Forelimb muscle (tissue), 1 donor: ENCODE results near the gene TPRG1. TPM values are rescaled to one million over a fixed set of nuclear protein-coding genes. Genes with fewer than 3 reads are reported as not detected.

ENCODE experiments used
- DNase-seq: peaks from one replicate; pipeline ENCODE4 v3.0.0-alpha.2; 2013; ENCODE audit warnings: low read depth
- polyA plus RNA-seq: library from polyadenylated mRNA; unstranded; fragments of 120-200 nt; gene quantifications from one replicate; pipeline ENCODE4 v1.2.1, GENCODE V29; 2013; ENCODE audit not compliant: insufficient read length

TPRG1 gene, protein sequence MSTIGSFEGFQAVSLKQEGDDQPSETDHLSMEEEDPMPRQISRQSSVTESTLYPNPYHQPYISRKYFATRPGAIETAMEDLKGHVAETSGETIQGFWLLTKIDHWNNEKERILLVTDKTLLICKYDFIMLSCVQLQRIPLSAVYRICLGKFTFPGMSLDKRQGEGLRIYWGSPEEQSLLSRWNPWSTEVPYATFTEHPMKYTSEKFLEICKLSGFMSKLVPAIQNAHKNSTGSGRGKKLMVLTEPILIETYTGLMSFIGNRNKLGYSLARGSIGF
- 2.7 TPM for polyA plus RNA-seq

GRCh38 chr3:189171707-189172106 lies at the start of gene TPRG1:
Gene TPRG1, plus strand, starts transcription at chr3:189171971. Its CDS starts 35,414 bp downstream, at chr3:189207385.
- no peak for DNase-seq

GRCh38 chr3:189122110-189122509 lies 49.7 kb upstream of the TPRG1 start:
- DNase-seq = no peak

DNA sequence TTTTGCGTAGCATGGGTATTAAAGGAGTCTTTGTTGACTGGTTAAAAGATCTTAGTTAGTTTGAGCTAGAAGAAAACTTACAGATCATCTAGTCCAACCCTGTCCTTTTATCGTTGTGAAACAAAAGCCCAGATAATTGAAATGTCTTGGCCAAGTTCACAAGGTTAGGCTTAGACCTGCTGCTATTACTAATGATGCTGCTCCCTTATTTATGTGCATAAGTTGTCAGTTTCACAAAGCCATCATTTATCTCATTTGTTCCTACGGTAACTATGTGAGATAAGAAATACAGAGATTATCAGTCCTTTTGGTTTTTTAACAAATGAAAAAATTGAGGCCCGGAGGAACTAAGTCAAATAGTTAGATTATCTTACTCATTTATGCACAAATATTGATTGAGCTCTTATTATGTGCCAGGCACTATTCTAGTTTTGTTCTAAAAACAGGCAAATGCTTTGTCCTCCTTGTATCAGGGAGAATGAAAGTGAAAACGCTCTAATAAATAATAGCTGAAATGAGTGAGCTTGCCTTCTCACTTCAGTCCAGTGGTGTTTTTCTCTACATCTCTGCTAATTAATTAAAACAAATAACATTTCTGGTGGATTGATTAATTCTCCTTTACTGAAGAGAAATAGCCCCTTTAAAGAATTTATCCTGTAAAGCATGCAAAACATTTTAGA lies 49.1 kb upstream of the TPRG1 start:
- DNase-seq = no peak

GRCh38 chr3:189123595-189124387 lies 48.0 kb upstream of the TPRG1 start:
- DNase-seq = no peak

DNA sequence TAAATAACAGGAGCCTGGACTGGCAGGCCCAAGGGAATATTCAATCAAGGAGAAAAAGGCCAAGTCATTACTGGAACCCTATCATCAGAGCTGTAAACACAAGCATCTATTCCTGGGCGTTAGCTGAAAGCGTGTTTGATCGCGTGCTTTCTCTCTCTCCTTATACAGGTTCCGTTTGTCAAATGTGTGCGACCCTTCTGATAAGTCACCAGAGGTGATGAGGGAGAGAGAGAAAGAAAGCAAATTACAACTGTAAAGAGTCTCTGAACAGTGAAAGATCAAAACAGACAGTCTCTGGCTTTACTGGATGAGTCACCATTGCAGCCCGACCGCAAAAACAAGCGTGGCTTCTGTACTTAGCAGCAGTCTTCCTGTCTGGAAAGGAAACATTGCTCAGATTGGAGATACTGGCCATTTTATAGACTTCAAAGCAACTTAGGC lies 39.5 kb upstream of the TPRG1 start:
- no peak for DNase-seq

- DNase-seq = no peak
Measured at GRCh38 chr3:189132839-189133238, 38.9 kb upstream of the TPRG1 start.

DNA sequence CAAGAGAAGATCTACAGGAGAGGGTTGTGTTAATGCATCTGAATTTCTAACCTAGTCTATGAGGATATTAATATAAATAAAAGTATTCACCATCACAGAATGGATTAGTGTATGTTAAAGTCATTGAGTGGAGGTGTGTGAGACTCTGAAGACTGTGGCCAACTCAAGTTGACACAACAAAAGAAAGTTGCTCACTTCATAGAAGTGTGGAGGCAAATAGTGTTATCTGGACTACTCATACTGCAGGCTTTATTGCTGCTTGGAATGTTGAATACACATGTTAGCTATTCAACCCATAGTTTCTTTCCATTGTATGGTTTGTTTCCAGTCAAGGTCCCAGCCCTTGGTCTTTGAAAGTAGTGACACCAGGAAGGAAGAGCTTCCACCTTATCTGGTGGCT lies 38.0 kb upstream of the TPRG1 start:
- no peak for DNase-seq

DNA sequence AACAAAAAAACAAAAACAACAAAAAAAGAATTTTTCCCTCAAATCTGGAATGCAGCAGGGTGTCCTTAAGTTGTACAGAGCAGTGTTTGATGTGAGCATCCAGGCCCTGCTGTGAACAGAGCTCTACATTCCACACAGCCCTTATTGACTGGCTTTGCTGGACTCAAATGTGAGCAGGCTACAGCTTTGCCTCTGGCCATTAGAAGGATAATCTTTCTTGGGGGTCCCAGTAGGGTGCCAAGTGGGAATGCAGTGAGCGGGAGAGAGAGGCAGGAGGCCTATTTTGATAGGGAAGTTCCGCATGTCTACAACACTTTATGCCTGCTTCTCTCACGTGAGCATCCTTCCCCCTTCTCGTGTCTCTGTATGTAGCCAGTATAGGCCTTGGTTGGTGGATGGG lies 34.4 kb upstream of the TPRG1 start:
- DNase-seq = no peak

DNA sequence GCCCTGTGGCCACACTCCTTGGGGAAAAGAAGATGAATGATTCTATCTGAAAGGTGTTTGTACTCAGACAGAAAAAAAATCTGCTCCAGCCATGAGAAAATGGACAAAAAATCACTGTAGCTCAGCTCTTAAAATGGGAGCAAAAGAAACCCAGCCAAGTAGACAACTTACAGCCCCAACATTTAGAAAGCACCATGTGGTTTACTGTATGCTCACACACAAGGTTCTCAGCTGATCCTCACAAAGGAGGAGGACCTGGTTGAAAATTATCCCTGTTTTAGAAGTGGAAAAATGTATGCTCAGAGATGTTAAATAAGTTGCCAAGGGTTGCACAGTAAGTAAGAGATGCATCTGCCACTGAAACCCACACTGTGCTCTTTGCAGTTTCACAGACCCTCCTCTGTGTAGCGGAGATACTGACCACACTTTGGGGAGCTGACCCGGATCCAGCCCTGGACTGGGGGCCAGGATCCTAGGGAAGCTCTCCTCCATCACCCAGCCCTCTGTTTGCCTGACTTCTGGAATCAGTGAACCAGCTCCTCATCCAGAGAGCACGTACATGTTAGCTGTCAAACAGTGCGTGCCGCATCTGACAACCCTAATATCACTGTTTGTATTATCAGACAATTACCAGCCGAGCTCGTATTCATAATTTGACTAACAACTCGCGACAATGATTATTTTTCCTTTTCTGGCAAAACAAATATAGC lies 32.7 kb upstream of the TPRG1 start:
- DNase-seq = no peak

DNA sequence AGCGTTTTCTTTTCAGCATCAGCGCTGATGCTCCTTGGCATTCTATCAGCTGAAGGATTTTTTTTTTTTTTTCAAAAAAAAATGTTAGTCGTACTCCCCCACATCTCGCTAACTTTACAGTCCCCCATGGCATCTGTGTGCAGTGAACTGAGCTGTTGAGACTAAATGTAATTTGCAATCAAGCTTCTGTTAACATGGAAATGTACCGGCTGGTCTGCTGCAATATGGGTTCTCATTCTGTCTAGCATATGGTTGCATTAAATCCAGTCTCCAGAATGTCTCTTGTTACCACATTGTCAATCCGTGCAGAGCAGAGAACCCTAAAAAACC lies 32.2 kb upstream of the TPRG1 start:
- no peak for DNase-seq

DNA sequence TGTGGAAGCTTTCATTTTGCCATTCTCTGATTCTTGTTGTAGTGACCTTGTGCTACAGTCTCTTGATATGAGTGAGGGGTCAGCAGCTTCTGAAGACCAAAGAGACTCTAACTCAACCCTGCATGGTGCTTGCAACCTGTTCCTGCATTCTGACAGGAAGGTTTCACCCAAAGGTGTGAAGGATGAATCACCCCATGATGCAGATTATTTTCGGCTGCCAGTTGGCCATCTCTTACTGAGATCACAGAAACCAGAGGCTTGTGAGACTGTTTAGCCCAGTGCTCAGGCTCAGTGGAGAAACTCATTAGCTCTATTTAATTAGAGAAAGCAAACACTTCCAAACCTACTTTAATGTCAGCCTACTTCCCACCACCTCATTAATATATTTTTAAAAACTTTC lies 29.2 kb upstream of the TPRG1 start:
- DNase-seq = no peak

DNA sequence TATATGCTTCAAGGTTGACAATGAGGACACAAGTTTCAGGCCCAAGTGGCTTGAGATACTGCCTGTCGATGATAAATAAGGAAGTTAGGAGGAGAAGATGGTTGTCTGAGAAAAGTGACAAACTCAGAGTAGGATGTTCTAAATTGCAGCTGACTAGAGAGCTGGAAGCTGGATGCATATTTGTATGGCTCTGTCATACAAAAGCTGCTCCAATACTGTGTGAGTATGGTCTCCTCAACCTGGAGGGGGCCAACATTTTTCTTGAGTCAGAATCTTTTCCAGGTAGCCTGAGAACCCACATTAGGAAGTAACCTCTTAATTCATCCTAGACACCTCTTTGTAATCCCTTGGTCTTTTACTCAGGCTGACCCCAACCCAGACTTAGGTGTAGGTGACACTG lies 28.4 kb upstream of the TPRG1 start:
- DNase-seq = no peak

DNA sequence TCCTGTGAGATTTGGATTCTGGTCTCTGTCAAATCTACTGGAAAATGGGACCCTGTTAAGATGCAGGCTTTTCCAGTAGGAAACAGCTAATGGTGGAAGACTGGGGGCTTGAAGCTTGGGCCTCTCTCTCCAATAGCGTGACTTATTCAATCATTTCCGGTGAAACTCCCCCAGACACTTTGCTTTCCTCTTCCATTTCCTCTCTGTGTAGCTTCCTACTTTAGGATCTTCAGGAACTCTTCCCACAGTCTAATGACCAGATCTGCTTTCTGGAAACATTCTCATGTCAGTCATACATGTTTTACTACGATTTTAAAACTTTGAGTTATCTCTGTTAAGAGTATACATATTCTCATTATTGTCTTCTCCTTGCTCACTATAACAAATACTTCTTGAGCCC lies 28.0 kb upstream of the TPRG1 start:
- no peak for DNase-seq

- peak; percentile 28 for DNase-seq
Measured at GRCh38 chr3:189144645-189145044, 27.1 kb upstream of the TPRG1 start.

- DNase-seq = no peak
Measured at GRCh38 chr3:189146848-189147247, 24.9 kb upstream of the TPRG1 start.

DNA sequence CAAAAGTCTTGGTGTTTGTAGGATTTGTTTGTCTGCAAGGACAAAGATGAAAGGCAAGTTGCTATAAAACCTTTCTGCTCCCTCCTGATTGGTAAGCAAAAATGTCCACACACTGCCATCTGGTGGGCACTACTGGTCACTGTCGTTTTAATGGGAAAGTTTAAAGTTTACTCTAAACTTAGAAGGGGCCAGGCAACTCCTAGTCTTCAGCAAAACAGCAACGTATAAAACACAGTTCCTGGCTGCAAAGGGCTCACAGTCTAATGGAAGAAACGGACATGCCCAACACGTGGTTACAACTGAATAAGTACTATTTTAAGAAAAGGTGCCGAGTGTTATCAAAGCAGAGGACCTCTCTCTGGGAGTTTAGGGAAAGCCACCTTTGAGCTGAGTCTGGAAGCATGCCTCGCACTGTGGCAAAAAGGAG lies 23.7 kb upstream of the TPRG1 start:
- peak; percentile 45 for DNase-seq

GRCh38 chr3:189149203-189149602 lies 22.6 kb upstream of the TPRG1 start:
- no peak for DNase-seq

- no peak for DNase-seq
Measured at GRCh38 chr3:189157232-189158007, 14.4 kb upstream of the TPRG1 start.

DNA sequence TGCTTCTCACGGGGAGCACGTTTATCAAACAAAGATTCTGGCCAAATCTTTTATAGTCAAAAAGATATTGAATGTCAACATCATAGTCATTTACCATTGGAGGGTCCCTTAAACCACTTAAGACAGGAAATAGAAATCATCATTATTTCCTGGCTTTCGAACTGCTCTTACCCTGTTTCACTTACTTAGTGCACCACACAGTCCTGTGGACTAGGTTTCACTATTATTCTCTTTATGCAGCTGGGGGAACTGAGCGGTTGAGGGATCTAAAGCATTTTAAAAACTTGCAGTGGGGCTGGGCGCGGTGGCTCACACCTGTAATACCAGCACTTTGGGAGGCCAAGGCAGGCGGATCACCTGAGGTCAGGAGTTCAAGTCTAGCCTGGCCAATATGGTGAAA lies 13.7 kb upstream of the TPRG1 start:
- no peak for DNase-seq

DNA sequence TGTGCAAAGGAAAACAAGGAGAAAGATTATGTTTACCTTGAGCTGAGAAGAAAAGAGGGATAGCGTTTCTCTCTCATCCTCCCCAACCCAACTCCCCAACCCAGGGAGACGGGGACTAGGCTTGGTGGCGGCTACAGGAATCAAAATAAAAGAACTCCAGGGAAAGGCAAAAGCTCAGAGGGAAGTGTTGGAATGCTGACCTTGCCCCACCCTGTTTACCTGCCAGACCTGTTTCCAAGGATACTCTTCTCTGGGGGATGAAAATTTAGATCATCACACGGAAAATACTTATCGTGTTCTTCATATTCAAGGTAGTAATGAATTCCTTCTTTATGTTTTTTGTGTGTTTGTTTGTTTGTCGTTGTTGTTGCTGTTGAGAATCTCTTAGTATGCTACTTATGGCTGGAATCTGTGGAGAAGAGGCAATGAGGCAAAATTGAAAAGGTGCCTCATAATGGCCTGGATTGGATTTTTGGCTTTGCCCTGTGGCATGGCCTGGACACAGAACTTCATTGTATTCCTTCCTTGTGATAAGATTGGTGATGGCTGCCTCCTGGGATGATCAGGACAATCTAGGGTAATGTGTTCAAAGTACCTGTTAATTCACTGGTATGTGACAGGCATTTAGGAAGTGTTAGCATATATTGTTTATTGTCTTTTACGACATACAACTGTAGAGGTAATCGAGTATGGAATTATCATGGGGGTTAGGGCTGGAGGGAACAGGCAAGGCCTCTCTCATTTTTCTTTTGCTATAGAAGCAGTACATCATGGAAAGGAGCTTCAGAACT lies 11.1 kb upstream of the TPRG1 start:
- DNase-seq = no peak
